HFF-Myc (cell line): Measurements from ENCODE around the gene SEMA3C.

Source experiments
- DNase-seq: peaks from one replicate; pipeline ENCODE4 v3.0.0-alpha.2; 2011; ENCODE audit warnings: low read depth; ENCODE audit errors: extremely low read depth
- H3K4me3 ChIP-seq: replicated peaks from 2 replicates; pipeline ENCODE4 v1.5.1; 2011; ENCODE audit warnings: low read depth, mild to moderate bottlenecking, control low read depth, low read length
- CTCF ChIP-seq: IDR thresholded peaks from 2 replicates; pipeline ENCODE4 v1.5.1; 2012; ENCODE audit warnings: mild to moderate bottlenecking, low read depth, low read length, control low read depth; ENCODE audit errors: missing control alignments

Gene SEMA3C

GRCh38 chr7:80902716-80903308 lies 16.0 kb downstream of the SEMA3C start:
- TF ChIP-seq CTCF: no peak

GRCh38 chr7:80902019-80902418 lies 16.8 kb downstream of the SEMA3C start:
- no peak for TF ChIP-seq CTCF
- DNase-seq: no peak
- no peak overlapping the region for H3K4me3 ChIP-seq

More at GRCh38 chr7:80902716-80903308, 16.0 kb downstream of the SEMA3C start:
- DNase-seq: no peak
- no peak overlapping the region for H3K4me3 ChIP-seq

GRCh38 chr7:80900583-80901576 lies 18.0 kb downstream of the SEMA3C start:
- DNase-seq: no peak
- TF ChIP-seq CTCF: no peak
- no peak overlapping the region for H3K4me3 ChIP-seq

- DNase-seq: no peak
- no peak overlapping the region for H3K4me3 ChIP-seq
- TF ChIP-seq CTCF: no peak
These were observed 21.8 kb downstream of the SEMA3C start for GRCh38 chr7:80896906-80897598.

- DNase-seq: no peak
- TF ChIP-seq CTCF: no peak
- H3K4me3 ChIP-seq: no peak overlapping the region
These were observed 23.8 kb downstream of the SEMA3C start for GRCh38 chr7:80895056-80895455.

GRCh38 chr7:80891259-80891544 lies 27.6 kb downstream of the SEMA3C start:
- no peak overlapping the region for H3K4me3 ChIP-seq
- TF ChIP-seq CTCF: no peak
- DNase-seq: no peak
